Measurements from ENCODE around the gene BCL7A.

GRCh38 chr12:122064780-122065588, 43.3 kb downstream of the BCL7A start:
- no peak for TF ChIP-seq CTCF (conservative IDR thresholded peaks at IDR 0.05; ENCODE audit: low read depth, low read length)
- TF ChIP-seq EZH2 (IDR thresholded peaks at IDR 0.05; ENCODE audit: low read length, unreplicated experiment), result no peak
- no peak for TF ChIP-seq EZH2phosphoT487 (IDR thresholded peaks at IDR 0.05; ENCODE audit: borderline replicate concordance, low read length)
